ENCODE data around the gene RETNLB.

DNA sequence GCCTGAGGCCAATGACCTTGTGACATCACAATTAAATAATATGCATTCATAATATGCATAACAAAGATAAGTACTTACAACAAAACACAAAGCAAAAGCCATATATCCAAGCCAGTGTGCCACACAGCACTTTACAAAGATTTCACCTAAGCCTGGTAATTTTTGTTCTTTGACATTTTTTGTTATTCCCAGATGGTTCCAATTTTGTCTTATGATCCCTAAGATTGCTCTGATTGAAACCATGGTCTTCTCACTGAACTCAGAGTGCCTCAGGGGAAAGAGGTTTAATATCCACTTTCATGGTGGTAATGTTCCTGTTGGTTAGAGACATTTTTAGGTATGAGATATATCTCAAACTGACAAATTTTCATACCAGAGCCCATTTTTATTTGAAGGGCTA lies 29.1 kb downstream of the RETNLB start:
- TF ChIP-seq CTCF (IDR thresholded peaks at IDR 0.05; ENCODE audit: insufficient read depth, low read depth, low read length), result no peak
- TF ChIP-seq EZH2 (IDR thresholded peaks at IDR 0.05; ENCODE audit: insufficient read depth, low read length), result no peak

Measured in astrocyte (in vitro differentiated cells and primary cell).